Astrocyte (in vitro differentiated cells and primary cell): ENCODE measurements around the gene ARHGAP25. TPM values are rescaled to one million over a fixed set of nuclear protein-coding genes. Genes with fewer than 3 reads are reported as not detected.

ENCODE experiments used
- DNase-seq: peaks from one replicate; pipeline ENCODE4 v3.0.0-alpha.2; 2010; ENCODE audit warnings: low read depth
- FAIRE-seq: peaks from 2 replicates; lab custom pipeline; 2011; peaks lifted over from hg19 to GRCh38; lab: Jason Lieb, UNC
- H2AFZ ChIP-seq: 2 replicates; pipeline ENCODE4 v1.6.0; 2012; ENCODE audit warnings: low read depth, low read length, inconsistent platforms
- H3K27ac ChIP-seq: 2 replicates; pipeline ENCODE4 v1.5.1; 2011; ENCODE audit warnings: low read depth, low read length, inconsistent platforms
- H3K27me3 ChIP-seq: 2 replicates; pipeline ENCODE4 v1.6.0; 2011; ENCODE audit warnings: low read length, inconsistent platforms; ENCODE audit not compliant: insufficient read depth
- H3K36me3 ChIP-seq: 2 replicates; pipeline ENCODE4 v1.5.1; 2011; ENCODE audit warnings: low read length, inconsistent platforms; ENCODE audit not compliant: insufficient read depth
- H3K4me1 ChIP-seq: 2 replicates; pipeline ENCODE4 v1.5.1; 2011; ENCODE audit warnings: low read length, inconsistent platforms; ENCODE audit not compliant: insufficient read depth
- H3K4me2 ChIP-seq: 2 replicates; pipeline ENCODE4 v1.6.0; 2012; ENCODE audit warnings: low read length, inconsistent platforms
- H3K4me3 ChIP-seq: 2 replicates; pipeline ENCODE4 v1.5.1; 2011; ENCODE audit warnings: low read depth, mild to moderate bottlenecking, low read length, inconsistent platforms; ENCODE audit not compliant: insufficient read depth
- H3K79me2 ChIP-seq: 2 replicates; pipeline ENCODE4 v1.6.0; 2012; ENCODE audit warnings: mild to moderate bottlenecking, low read length, inconsistent platforms; ENCODE audit not compliant: insufficient read depth
- H3K9ac ChIP-seq: 2 replicates; pipeline ENCODE4 v1.6.0; 2012; ENCODE audit warnings: mild to moderate bottlenecking, low read length, inconsistent platforms
- H3K9me3 ChIP-seq: 2 replicates; pipeline ENCODE4 v1.5.1; 2012; ENCODE audit warnings: low read depth, mild to moderate bottlenecking, low read length, inconsistent platforms; ENCODE audit not compliant: insufficient read depth
- H4K20me1 ChIP-seq: 2 replicates; pipeline ENCODE4 v1.6.0; 2012; ENCODE audit warnings: low read length, inconsistent platforms; ENCODE audit not compliant: insufficient read depth
- H3K27ac Mint-ChIP-seq: one replicate; pipeline ENCODE4 v1.8.0; 2021; ENCODE audit warnings: mild to moderate bottlenecking, mixed read lengths; ENCODE audit not compliant: unreplicated experiment
- H3K27me3 Mint-ChIP-seq: one replicate; pipeline ENCODE4 v1.8.0; 2021; ENCODE audit warnings: low read depth, mixed read lengths; ENCODE audit not compliant: unreplicated experiment
- H3K36me3 Mint-ChIP-seq: one replicate; pipeline ENCODE4 v1.8.0; 2021; ENCODE audit warnings: low read depth, mixed read lengths; ENCODE audit not compliant: unreplicated experiment
- H3K4me1 Mint-ChIP-seq: one replicate; pipeline ENCODE4 v1.8.0; 2021; ENCODE audit warnings: low read depth, mixed read lengths; ENCODE audit not compliant: unreplicated experiment
- H3K4me3 Mint-ChIP-seq: one replicate; pipeline ENCODE4 v1.8.0; 2021; ENCODE audit warnings: mild to moderate bottlenecking, moderate library complexity, mixed read lengths; ENCODE audit not compliant: unreplicated experiment
- H3K9me3 Mint-ChIP-seq: one replicate; pipeline ENCODE4 v1.8.0; 2021; ENCODE audit warnings: mild to moderate bottlenecking, mixed read lengths; ENCODE audit not compliant: unreplicated experiment
- EZH2 ChIP-seq: IDR thresholded peaks from 2 replicates; pipeline ENCODE4 v1.6.1; 2012; ENCODE audit warnings: mild to moderate bottlenecking, low read length, inconsistent platforms; ENCODE audit not compliant: insufficient read depth
- total RNA-seq: library from RNA; stranded (reverse); gene quantifications from 2 replicates; pipeline ENCODE4 v1.2.1, GENCODE V29; 2021
- TF ChIP-seq, protein P1 (sequence below): IDR thresholded peaks from 2 replicates; pipeline ENCODE4 v1.5.1; 2011; ENCODE audit warnings: low read depth, mild to moderate bottlenecking, inconsistent platforms, low read length, moderate library complexity; ENCODE audit not compliant: insufficient read depth

Gene ARHGAP25
- total RNA-seq, 1 donor from 2014 or later: 0.30 TPM

DNA sequence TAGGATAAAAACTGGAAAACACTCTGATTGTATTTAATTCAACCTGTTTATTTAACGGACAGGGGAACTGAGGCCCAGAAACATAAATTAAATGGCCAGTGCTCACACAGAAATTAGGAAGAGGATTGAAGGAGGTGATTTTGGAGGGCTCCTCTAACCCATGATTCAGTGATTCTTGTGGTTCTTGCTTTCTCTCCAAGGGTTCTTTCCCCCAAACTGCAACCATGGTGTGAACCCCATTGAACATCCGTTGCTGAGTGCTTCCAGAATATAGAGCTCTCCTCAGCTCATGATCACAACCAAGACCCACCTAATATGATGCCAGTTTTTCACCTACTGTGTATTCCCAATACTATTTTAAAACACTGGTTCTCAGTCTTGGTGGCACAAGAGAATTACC, 95.1 kb downstream of the ARHGAP25 start:
- Histone ChIP-seq H3K4me3 (no peak overlapping the region), H4K20me1 (no peaks in the 10 kb centered on the region), H3K27me3 (no peaks in the 10 kb centered on the region), H2AFZ (no peak overlapping the region), H3K4me1 (peaks cover 32% of the 10 kb centered on the region), H3K27ac (no peak overlapping the region), H3K9me3 (no peaks in the 10 kb centered on the region), H3K4me2 (peak overlapping the region; percentile 74), H3K79me2 (no peaks in the 10 kb centered on the region), H3K36me3 (no peaks in the 10 kb centered on the region), H3K9ac (peak overlapping the region; percentile 14)
- no peak overlapping the region for H3K27ac Mint-ChIP-seq
- TF ChIP-seq, protein P1, sequence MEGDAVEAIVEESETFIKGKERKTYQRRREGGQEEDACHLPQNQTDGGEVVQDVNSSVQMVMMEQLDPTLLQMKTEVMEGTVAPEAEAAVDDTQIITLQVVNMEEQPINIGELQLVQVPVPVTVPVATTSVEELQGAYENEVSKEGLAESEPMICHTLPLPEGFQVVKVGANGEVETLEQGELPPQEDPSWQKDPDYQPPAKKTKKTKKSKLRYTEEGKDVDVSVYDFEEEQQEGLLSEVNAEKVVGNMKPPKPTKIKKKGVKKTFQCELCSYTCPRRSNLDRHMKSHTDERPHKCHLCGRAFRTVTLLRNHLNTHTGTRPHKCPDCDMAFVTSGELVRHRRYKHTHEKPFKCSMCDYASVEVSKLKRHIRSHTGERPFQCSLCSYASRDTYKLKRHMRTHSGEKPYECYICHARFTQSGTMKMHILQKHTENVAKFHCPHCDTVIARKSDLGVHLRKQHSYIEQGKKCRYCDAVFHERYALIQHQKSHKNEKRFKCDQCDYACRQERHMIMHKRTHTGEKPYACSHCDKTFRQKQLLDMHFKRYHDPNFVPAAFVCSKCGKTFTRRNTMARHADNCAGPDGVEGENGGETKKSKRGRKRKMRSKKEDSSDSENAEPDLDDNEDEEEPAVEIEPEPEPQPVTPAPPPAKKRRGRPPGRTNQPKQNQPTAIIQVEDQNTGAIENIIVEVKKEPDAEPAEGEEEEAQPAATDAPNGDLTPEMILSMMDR: no peak
- no peak for TF ChIP-seq EZH2
- H3K4me3 Mint-ChIP-seq: peak overlapping the region; percentile 76
- peaks cover 6% of the 10 kb centered on the region for H3K27me3 Mint-ChIP-seq
- no peaks in the 10 kb centered on the region for H3K9me3 Mint-ChIP-seq
- H3K4me1 Mint-ChIP-seq: peaks cover 28% of the 10 kb centered on the region
- DNase-seq (no peak), FAIRE-seq (no peak)
- no peaks in the 10 kb centered on the region for H3K36me3 Mint-ChIP-seq

DNA sequence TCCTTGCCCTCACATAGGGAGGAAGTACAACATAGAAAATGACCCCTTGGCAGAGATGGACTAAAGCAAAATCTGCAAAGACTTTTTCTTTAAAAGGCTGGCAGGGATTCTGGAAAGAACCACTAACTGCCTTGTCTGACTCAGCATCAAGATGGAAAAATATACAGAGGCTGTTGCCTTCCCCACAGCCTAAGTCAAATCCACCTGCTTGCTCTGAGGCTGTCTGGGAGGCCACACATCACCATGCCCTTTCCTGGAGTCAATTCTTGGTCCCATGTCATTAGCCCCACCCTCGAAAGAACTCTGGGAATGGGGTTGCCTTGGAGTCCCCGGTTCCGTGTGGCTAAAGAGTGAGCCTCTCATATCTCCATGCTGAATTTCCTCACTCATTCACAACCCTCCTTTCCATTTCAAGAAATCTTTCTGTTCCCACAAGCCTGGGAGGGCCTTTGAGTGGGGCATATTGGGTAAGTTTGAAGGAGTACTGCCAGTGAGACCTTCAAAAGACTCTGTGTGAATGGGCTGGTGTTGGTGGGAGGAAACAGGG, 97.1 kb downstream of the ARHGAP25 start:
- Histone ChIP-seq H2AFZ (peak overlapping the region; percentile 40), H3K27me3 (no peaks in the 10 kb centered on the region), H3K27ac (peak overlapping the region; percentile 29), H3K4me3 (no peak overlapping the region), H3K9ac (peak overlapping the region; percentile 20), H3K36me3 (no peaks in the 10 kb centered on the region), H3K4me1 (peaks cover 32% of the 10 kb centered on the region), H3K4me2 (peak overlapping the region; percentile 53), H4K20me1 (no peaks in the 10 kb centered on the region), H3K9me3 (no peaks in the 10 kb centered on the region), H3K79me2 (no peaks in the 10 kb centered on the region)
- TF ChIP-seq, protein P1: no peak
- no peak for TF ChIP-seq EZH2
- H3K27me3 Mint-ChIP-seq: no peaks in the 10 kb centered on the region
- H3K27ac Mint-ChIP-seq: peak overlapping the region; percentile 76
- H3K4me3 Mint-ChIP-seq: no peak overlapping the region
- no peaks in the 10 kb centered on the region for H3K9me3 Mint-ChIP-seq
- H3K36me3 Mint-ChIP-seq: no peaks in the 10 kb centered on the region
- H3K4me1 Mint-ChIP-seq: peaks cover 28% of the 10 kb centered on the region
- DNase-seq (peak; percentile 75), FAIRE-seq (no peak)

DNA sequence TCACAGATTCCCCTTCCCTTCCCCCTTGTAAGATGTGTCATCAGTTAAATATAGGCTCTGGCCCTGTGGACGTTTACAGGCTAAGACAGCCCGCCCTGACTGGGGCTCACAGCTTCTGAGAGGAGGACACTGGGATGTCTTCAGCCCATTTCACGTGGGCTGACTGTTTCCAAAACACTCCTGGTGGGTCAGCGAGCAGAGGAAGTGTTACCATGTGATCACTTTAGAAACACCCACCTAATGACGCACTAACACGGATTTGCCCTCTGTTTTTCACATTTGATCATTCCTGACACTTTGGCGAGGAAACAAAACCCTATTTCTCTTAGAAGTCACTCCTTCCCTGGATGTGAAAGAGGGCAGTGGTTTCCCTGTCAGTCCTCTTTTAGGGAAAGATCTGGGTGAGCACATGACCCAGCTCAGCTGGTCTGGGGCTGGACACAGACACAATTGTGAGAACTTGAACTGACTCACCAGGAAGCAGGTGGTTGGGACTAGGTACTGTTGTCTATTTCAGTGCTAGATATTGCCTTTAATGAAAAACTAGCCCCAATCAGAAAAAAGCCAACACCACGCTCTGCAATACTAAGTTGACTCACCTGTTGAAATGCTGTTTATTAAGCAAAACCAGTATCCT, 97.7 kb downstream of the ARHGAP25 start:
- Histone ChIP-seq H3K36me3 (no peaks in the 10 kb centered on the region), H3K4me2 (peak overlapping the region; percentile 53), H3K27ac (peak overlapping the region; percentile 29), H3K27me3 (no peaks in the 10 kb centered on the region), H3K9ac (peak overlapping the region; percentile 20), H4K20me1 (no peaks in the 10 kb centered on the region), H3K4me1 (peaks cover 32% of the 10 kb centered on the region), H3K79me2 (no peaks in the 10 kb centered on the region), H2AFZ (peak overlapping the region; percentile 40), H3K9me3 (no peaks in the 10 kb centered on the region), H3K4me3 (no peak overlapping the region)
- Mint-ChIP-seq H3K27ac (peak overlapping the region; percentile 76), H3K4me3 (no peak overlapping the region), H3K36me3 (no peaks in the 10 kb centered on the region), H3K27me3 (no peaks in the 10 kb centered on the region), H3K4me1 (peaks cover 28% of the 10 kb centered on the region), H3K9me3 (no peaks in the 10 kb centered on the region)
- no peak for TF ChIP-seq EZH2
- TF ChIP-seq, protein P1: no peak
- no peak for FAIRE-seq
- peak; percentile 74 for DNase-seq
